ENCODE data around the gene DGKI.

- TF ChIP-seq, protein P1, sequence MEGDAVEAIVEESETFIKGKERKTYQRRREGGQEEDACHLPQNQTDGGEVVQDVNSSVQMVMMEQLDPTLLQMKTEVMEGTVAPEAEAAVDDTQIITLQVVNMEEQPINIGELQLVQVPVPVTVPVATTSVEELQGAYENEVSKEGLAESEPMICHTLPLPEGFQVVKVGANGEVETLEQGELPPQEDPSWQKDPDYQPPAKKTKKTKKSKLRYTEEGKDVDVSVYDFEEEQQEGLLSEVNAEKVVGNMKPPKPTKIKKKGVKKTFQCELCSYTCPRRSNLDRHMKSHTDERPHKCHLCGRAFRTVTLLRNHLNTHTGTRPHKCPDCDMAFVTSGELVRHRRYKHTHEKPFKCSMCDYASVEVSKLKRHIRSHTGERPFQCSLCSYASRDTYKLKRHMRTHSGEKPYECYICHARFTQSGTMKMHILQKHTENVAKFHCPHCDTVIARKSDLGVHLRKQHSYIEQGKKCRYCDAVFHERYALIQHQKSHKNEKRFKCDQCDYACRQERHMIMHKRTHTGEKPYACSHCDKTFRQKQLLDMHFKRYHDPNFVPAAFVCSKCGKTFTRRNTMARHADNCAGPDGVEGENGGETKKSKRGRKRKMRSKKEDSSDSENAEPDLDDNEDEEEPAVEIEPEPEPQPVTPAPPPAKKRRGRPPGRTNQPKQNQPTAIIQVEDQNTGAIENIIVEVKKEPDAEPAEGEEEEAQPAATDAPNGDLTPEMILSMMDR (IDR thresholded peaks at IDR 0.05; ENCODE audit: low read depth, low read length, poor library complexity, severe bottlenecking): no peak
- TF ChIP-seq EZH2phosphoT487 (IDR thresholded peaks at IDR 0.05; ENCODE audit: borderline replicate concordance, low read length): no peak
These were observed 23.3 kb upstream of the DGKI start for GRCh38 chr7:137870078-137870477.
